Hippocampal formation (tissue), 2 donors: ENCODE data around the gene UGT1A10.

Experiments
- DNase-seq, 2 donors: peaks; one replicate each; lab custom pipeline; 2025; lab: John Stamatoyannopoulos, UW

The UGT1A10 gene

GRCh38 chr2:233822101-233822771 is 186.0 kb downstream of the UGT1A10 start:
- no peak for DNase-seq
